Cardiac fibroblast (primary cell): ENCODE results near the gene GRID2.

Experiments used
- DNase-seq, 2 donors: peaks; one replicate each; pipeline versions ENCODE4 v3.0.0 to v3.0.0-alpha.2; 2010; ENCODE audit warnings: low read depth in 2 of 2
- H3K4me3 ChIP-seq, 2 donors: replicated peaks in 1 of 2; 1 replicate in 1 of 2; 2 replicates in 1 of 2; pipeline ENCODE4 v1.5.1; 2011; ENCODE audit warnings: low read depth in 2 of 2, low read length in 2 of 2, mild to moderate bottlenecking in 2 of 2, moderate library complexity in 1 of 2
- TF ChIP-seq, protein P1 (sequence below): IDR thresholded peaks from one replicate; pipeline ENCODE4 v1.5.1; 2011; ENCODE audit warnings: low read depth, mild to moderate bottlenecking, low read length, inconsistent platforms

Gene GRID2

DNA sequence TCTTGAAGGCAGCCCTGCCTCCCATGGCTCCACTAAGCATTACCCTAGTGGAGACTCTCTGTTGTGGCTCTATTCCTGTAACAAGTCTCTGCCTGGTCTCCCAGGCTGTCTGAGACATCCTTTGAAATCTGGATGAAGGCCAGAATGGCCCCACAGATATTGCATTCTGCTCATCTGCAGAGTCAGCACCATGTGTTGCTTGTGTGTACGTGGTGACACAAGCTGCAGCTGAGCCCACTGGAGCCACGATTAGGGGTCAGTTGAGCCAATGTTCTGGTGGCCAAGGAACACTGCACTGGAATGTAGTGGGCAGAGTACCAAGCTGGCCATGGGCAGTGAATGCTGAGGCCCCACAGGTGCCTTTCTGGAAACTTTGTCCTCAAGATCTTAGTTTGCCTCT is 29.2 kb downstream of the GRID2 start:
- TF ChIP-seq, protein P1, sequence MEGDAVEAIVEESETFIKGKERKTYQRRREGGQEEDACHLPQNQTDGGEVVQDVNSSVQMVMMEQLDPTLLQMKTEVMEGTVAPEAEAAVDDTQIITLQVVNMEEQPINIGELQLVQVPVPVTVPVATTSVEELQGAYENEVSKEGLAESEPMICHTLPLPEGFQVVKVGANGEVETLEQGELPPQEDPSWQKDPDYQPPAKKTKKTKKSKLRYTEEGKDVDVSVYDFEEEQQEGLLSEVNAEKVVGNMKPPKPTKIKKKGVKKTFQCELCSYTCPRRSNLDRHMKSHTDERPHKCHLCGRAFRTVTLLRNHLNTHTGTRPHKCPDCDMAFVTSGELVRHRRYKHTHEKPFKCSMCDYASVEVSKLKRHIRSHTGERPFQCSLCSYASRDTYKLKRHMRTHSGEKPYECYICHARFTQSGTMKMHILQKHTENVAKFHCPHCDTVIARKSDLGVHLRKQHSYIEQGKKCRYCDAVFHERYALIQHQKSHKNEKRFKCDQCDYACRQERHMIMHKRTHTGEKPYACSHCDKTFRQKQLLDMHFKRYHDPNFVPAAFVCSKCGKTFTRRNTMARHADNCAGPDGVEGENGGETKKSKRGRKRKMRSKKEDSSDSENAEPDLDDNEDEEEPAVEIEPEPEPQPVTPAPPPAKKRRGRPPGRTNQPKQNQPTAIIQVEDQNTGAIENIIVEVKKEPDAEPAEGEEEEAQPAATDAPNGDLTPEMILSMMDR = no peak
- DNase-seq = no peak
- H3K4me3 ChIP-seq = no peak overlapping the region

DNA sequence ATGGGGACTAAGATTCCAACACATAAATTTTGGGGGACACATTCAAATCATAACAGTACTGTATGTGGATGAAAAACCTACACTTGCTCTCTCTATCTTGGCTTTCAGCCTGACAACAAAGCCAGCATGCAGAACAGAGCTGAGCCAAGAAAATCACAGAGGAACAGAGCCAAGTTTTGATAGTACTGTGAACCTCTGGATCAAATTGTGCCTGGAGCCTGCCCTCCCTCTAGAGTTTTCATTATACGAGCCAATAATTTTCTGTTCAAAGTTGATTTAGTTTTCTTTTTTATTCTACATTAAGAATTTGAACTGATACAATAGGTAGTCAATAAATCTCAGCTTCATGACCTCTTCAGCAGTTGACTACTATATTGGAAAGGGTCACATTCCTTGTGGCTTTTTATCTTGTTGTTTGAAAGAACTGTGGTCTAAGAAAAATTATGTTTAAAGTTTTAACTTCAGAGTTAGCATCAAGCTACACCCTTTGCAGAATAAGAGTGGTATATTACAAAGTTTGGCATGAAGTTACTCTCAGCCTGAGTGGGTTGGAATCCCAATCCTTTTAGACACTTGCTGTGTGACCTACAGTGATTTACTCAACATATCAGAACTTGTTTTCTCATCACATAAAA is 31.1 kb downstream of the GRID2 start:
- peak in 1 of 2 donors; percentile 48 for DNase-seq

DNA sequence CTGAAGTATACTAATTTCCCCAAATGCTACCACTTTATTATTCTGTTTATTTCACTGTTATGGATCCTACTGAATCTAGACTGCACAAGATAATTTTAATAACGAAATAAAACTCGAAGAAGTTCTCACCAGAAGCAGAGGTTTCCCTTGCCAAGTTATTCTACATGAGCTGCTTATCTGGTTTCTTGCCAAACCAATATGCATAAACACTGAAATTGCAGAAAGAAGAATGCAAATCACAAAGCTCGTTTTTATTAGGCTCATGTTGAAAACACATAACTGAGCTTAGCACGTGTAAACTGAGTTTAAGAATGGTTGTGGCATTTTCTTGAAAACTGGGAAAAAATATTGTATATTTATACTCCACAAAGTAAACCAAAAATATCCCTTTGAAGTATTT is 35.9 kb downstream of the GRID2 start:
- H3K4me3 ChIP-seq = no peak overlapping the region
- peak in 1 of 2 donors; percentile 2 for DNase-seq
- TF ChIP-seq, protein P1 = no peak

More for the DNA sequence above, 31.1 kb downstream of the GRID2 start:
- no peak overlapping the region for H3K4me3 ChIP-seq
- TF ChIP-seq, protein P1 = no peak

DNA sequence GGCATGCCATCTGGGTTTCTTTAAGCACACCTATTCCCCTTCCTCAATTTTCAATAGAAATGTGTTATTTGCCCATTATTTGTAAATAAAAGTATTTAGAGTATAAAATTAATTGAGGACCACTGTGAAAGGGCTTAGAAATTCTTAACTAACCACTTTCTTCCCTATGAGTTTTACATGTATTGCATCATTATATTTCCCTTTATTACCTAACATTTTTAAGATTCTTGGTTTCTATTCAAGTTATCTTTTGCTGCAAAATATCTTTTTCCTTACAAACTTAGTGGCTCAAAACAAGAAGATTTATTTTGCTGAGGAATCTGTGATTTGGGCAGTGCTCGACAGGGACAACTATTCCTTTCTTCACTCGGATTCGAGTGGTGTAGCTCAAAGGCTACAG is 40.5 kb downstream of the GRID2 start:
- no peak for DNase-seq
- TF ChIP-seq, protein P1 = no peak
- H3K4me3 ChIP-seq = no peak overlapping the region

DNA sequence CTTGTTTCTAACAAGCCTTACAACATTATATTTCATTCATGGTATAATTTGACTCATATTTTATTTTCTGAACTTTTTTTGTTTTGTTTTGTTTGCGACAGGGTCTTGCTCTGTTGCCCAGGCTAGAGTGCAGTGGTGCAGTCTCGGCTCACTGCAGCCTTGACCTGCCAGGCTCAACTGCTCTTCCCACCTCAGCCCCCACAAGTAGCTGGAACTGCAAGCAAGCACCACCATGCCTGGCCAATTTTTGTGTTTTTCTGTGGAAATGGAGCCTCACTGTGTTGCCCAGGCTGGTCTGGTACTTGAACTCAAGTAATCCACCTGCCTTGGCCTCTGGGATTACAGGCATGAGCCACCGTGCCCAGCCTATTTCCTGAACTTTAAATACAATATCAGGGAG is 42.5 kb downstream of the GRID2 start:
- no peak for DNase-seq
- H3K4me3 ChIP-seq = no peak overlapping the region
- TF ChIP-seq, protein P1 = no peak

DNA sequence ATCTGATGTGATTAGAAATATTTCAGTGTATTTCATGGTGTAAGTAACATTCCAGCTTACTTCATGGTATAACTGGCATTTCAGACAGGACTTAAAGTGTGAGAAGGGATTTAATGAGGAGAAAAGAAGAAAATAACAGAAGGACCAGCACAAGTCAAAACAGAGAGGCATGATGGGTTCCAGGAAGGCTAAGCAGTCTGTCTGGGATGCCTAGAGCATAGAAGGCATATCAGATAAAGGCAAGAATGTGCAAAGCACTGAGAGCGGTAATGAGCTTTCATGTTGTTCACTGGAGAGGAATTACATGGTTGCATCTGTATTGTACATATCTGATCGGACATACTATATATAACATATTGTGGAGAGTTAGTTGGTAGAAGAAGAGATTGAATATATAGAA is 54.2 kb downstream of the GRID2 start:
- DNase-seq = no peak
- H3K4me3 ChIP-seq = no peak overlapping the region
- TF ChIP-seq, protein P1 = no peak

DNA sequence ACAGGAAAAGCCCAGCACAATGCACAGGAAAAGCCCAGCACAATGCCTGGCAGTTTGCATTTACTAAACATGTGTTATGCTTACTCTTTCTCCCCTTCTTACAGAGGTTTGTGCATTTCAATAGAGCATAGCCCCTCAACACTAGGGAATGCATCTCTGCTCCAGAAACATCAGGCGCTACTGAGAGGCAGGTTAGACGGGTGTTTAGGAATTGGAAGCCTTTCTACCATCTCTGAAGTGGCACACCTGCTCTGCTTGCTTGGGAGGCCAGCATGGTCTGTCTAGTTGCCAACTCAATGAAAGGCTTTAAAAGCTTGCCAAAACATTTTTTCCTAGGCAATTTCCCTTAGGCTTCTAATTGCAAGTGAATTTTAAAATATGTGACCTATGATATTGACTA is 55.7 kb downstream of the GRID2 start:
- TF ChIP-seq, protein P1 = no peak
- no peak overlapping the region for H3K4me3 ChIP-seq
- no peak for DNase-seq
